OCI-LY3 (cell line): Measurements from ENCODE around the gene GABRG3.

Experiments used
- EZH2phosphoT487 ChIP-seq: fragments of 200-600 bp; shearing (Covaris generic); IDR thresholded peaks from 2 replicates; pipeline ENCODE4 v1.6.1; 2018; ENCODE audit warnings: antibody characterized with exemption, mixed run types, low read depth
- TF ChIP-seq, protein P1 (sequence below): fragments of 200-600, 300-600 bp; sonication (generic); IDR thresholded peaks from 2 replicates; pipeline ENCODE4 v1.5.1; 2014; ENCODE audit warnings: antibody characterized with exemption, low read length, low read depth

DNA sequence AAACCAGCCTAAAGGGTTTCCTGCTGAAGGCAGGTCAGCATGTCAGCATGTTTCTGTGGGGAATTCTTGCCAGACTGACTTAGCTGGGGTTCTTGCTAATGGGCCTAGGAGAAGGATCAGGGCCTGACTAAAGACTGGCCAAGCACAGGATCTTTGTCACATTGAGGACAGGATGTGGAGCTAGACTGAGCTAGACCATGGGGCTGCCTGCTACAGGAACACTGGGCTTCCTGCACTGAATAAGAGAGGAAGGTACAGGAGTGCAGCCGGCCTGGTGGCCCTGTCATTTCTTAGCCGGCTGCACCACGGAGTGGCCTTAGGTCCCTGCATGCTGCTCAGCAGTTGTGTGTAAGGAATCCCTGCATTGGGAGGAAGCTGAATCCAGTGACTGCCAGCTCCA lies 68.2 kb downstream of the GABRG3 start:
- TF ChIP-seq, protein P1, sequence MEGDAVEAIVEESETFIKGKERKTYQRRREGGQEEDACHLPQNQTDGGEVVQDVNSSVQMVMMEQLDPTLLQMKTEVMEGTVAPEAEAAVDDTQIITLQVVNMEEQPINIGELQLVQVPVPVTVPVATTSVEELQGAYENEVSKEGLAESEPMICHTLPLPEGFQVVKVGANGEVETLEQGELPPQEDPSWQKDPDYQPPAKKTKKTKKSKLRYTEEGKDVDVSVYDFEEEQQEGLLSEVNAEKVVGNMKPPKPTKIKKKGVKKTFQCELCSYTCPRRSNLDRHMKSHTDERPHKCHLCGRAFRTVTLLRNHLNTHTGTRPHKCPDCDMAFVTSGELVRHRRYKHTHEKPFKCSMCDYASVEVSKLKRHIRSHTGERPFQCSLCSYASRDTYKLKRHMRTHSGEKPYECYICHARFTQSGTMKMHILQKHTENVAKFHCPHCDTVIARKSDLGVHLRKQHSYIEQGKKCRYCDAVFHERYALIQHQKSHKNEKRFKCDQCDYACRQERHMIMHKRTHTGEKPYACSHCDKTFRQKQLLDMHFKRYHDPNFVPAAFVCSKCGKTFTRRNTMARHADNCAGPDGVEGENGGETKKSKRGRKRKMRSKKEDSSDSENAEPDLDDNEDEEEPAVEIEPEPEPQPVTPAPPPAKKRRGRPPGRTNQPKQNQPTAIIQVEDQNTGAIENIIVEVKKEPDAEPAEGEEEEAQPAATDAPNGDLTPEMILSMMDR = no peak
- TF ChIP-seq EZH2phosphoT487 = no peak
